Parathyroid adenoma (tissue), 2 donors: ENCODE data around the gene VPS11.

Source experiments
- H2AFZ ChIP-seq: fragments of 300-600 bp; sonication (generic); one replicate; pipeline ENCODE4 v1.7.0; 2017; ENCODE audit warnings: antibody characterized with exemption, mild to moderate bottlenecking
- H3K27ac ChIP-seq: fragments of 300-600 bp; sonication (generic); one replicate; pipeline ENCODE4 v1.7.0; 2017
- H3K27me3 ChIP-seq: fragments of 300-600 bp; sonication (generic); one replicate; pipeline ENCODE4 v1.7.0; 2017; ENCODE audit warnings: low read length; ENCODE audit not compliant: control insufficient read depth, insufficient read depth
- H3K36me3 ChIP-seq: fragments of 300-600 bp; sonication (generic); one replicate; pipeline ENCODE4 v1.7.0; 2017; ENCODE audit warnings: low read length; ENCODE audit not compliant: control insufficient read depth, insufficient read depth
- H3K4me1 ChIP-seq: fragments of 300-600 bp; sonication (generic); one replicate; pipeline ENCODE4 v1.7.0; 2017; ENCODE audit warnings: control low read depth
- H3K4me2 ChIP-seq: fragments of 300-600 bp; sonication (generic); one replicate; pipeline ENCODE4 v1.7.0; 2017; ENCODE audit warnings: low read length
- H3K4me3 ChIP-seq: fragments of 300-600 bp; sonication (generic); one replicate; pipeline ENCODE4 v1.7.0; 2017; ENCODE audit warnings: low read depth, low read length
- H3K79me2 ChIP-seq: fragments of 300-600 bp; sonication (generic); one replicate; pipeline ENCODE4 v1.7.0; 2017; ENCODE audit warnings: control low read depth
- H3K9ac ChIP-seq: fragments of 300-600 bp; sonication (generic); one replicate; pipeline ENCODE4 v1.7.0; 2017; ENCODE audit warnings: mild to moderate bottlenecking
- H3K9me3 ChIP-seq: fragments of 300-600 bp; sonication (generic); one replicate; pipeline ENCODE4 v1.7.0; 2017; ENCODE audit warnings: low read length; ENCODE audit not compliant: control insufficient read depth
- CTCF ChIP-seq: fragments of 300-600 bp; sonication (generic); IDR thresholded peaks from one replicate; pipeline ENCODE4 v1.7.0; 2017; ENCODE audit warnings: antibody characterized with exemption, mild to moderate bottlenecking
- donor health status: primary hyperparathyroidism.

Gene VPS11

DNA sequence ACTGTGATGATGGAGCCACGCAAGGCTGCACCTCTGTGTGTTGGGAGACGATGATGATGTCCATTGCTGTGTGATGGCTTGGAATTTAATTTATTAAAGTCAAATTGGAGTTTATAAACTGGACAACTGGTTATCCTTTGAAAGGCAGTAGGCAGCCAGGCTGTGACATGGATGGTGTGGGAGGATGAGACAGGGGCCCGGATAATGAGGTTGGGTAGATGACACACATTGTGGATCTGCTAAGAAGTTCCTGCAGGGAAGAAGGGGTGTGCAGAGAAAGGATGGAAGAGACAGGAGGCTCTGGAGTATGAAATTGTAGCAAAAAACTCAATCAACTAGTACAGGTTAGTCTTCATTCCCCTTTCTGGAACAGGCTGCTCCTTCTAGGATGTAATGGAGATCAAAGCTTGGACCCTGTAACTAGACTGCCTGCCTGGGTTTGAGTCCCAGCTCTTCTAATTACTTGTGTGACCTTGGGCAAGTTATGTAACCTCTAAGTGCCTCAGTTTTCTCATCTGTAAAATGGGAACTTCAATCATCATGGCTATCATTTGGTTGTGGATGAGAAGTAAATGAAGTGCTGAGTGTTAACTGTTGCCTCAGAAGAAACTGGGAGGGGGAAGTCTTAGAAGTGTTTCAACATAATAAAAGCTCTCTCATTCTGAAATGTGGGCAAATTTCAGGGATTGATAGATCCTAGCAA lies 49.5 kb downstream of the VPS11 start:
- H3K79me2 ChIP-seq = peaks cover 4% of the 10 kb centered on the region
- no peaks in the 10 kb centered on the region for H3K9me3 ChIP-seq
- no peaks in the 10 kb centered on the region for H3K36me3 ChIP-seq
- no peaks in the 10 kb centered on the region for H3K27me3 ChIP-seq
- no peak overlapping the region for H2AFZ ChIP-seq
- H3K4me1 ChIP-seq = peaks cover 5% of the 10 kb centered on the region
- no peak overlapping the region for H3K4me3 ChIP-seq
- H3K9ac ChIP-seq = no peak overlapping the region
- H3K4me2 ChIP-seq = no peak overlapping the region
- no peak for TF ChIP-seq CTCF
- H3K27ac ChIP-seq = no peak overlapping the region

- Histone ChIP-seq H3K9ac (no peak overlapping the region), H3K36me3 (no peaks in the 10 kb centered on the region), H3K4me1 (peaks cover 5% of the 10 kb centered on the region), H3K79me2 (peaks cover 10% of the 10 kb centered on the region), H3K9me3 (no peaks in the 10 kb centered on the region), H2AFZ (no peak overlapping the region), H3K27ac (no peak overlapping the region), H3K4me2 (no peak overlapping the region), H3K4me3 (no peak overlapping the region), H3K27me3 (no peaks in the 10 kb centered on the region)
- TF ChIP-seq CTCF = no peak
These were observed 50.6 kb downstream of the VPS11 start for GRCh38 chr11:119118227-119118626.

DNA sequence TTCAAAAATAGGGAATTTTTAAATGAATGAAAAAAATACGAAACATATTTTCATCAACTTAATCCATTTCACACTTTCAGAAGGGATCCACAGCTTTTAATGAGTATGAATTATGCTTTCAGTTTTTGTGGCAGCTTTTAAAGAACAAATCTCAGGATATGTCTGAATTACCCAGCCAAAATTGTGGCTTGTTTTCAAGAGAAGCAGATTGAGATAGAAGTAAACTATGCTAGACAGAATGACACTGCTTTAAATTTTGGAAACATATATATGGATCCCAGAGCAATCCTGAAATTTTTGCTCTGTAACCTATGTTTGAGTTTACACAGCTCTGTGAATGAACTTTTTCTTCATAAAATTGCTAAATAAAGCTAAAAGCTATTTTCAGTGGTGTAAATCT lies 51.3 kb downstream of the VPS11 start:
- TF ChIP-seq CTCF = no peak
- H3K27me3 ChIP-seq = no peaks in the 10 kb centered on the region

DNA sequence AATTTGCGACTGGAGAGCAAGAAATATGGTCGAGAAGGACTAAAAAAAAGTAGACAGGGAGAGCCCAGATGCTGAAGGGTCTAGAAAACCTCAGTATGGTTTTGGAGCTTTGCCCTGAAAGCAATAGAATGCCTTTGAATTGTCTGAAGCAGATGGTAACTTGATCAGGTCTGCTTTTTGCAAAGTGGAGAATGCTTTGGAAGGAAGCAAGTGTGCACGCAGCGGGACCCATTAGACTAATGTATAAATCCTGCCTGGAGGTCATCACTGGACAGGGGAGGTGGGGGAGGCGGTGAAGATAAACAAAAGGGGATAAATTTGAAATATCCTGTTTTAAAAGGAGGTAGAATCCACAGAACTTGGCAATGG lies 53.0 kb downstream of the VPS11 start:
- peak overlapping the region; percentile 81 for H3K4me3 ChIP-seq
- H3K9me3 ChIP-seq = no peaks in the 10 kb centered on the region

More for the DNA sequence above, 51.3 kb downstream of the VPS11 start:
- Histone ChIP-seq H3K27ac (no peak overlapping the region), H3K79me2 (peaks cover 10% of the 10 kb centered on the region), H3K4me3 (no peak overlapping the region), H3K9ac (no peak overlapping the region), H3K4me2 (no peak overlapping the region), H3K9me3 (no peaks in the 10 kb centered on the region), H3K36me3 (no peaks in the 10 kb centered on the region), H2AFZ (no peak overlapping the region), H3K4me1 (peaks cover 5% of the 10 kb centered on the region)

More for the DNA sequence above, 53.0 kb downstream of the VPS11 start:
- peak overlapping the region; percentile 74 for H2AFZ ChIP-seq
- peaks cover 10% of the 10 kb centered on the region for H3K79me2 ChIP-seq
- peak overlapping the region; percentile 69 for H3K27ac ChIP-seq
- H3K36me3 ChIP-seq = no peaks in the 10 kb centered on the region
- no peak overlapping the region for H3K9ac ChIP-seq
- H3K4me2 ChIP-seq = peak overlapping the region; percentile 92
- TF ChIP-seq CTCF = no peak
- no peaks in the 10 kb centered on the region for H3K27me3 ChIP-seq
- H3K4me1 ChIP-seq = peaks cover 5% of the 10 kb centered on the region
